ENCODE data around the gene RNF149.
"Not testable (repeated sequence)": the region's sequence is repeated elsewhere in the genome, so short reads cannot be mapped to it uniquely, and the experiment has no call there.

RNF149 gene, protein sequence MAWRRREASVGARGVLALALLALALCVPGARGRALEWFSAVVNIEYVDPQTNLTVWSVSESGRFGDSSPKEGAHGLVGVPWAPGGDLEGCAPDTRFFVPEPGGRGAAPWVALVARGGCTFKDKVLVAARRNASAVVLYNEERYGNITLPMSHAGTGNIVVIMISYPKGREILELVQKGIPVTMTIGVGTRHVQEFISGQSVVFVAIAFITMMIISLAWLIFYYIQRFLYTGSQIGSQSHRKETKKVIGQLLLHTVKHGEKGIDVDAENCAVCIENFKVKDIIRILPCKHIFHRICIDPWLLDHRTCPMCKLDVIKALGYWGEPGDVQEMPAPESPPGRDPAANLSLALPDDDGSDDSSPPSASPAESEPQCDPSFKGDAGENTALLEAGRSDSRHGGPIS

DNA sequence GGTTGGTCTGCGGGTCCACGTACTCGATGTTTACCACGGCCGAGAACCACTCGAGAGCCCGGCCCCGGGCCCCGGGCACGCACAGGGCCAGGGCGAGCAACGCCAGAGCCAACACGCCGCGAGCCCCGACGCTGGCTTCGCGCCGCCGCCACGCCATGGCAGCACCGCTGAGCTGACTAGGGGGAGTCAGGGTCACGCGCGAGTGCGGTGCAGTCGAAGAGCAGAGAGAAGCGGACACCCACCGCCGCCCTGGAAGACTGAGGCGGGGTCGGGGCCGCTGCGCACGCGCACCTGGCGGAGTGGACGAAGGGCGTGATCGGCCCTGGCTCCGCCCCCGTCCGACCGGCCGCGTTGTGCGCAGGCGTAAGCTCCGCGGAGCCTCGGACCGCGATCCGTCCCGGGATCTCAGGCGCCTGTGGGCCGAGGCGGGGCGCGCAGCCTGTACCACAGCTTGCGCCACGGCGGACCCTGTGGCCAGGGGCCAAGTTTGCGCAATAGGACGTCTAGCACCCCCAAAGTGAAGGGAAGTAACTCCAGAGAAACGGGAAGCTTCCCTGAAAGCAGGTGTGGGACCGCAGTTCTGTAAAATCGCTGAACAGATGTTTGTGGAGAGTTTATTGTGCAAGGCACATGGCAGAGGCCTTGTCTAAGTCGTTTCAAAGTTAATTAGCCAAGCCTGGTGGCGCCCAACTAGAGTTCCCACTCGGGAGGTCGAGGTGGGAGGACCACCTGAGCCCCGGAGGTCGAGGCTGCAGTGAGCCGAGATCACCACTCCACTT lies at the start of gene RNF149:
TSS of gene RNF149 (minus strand) at position 270 of the 779 bp plus-strand sequence. CDS start at position 157, 113 bp downstream.
- DNase-seq (ENCODE audit: low spot score) = peak; percentile 100

DNA sequence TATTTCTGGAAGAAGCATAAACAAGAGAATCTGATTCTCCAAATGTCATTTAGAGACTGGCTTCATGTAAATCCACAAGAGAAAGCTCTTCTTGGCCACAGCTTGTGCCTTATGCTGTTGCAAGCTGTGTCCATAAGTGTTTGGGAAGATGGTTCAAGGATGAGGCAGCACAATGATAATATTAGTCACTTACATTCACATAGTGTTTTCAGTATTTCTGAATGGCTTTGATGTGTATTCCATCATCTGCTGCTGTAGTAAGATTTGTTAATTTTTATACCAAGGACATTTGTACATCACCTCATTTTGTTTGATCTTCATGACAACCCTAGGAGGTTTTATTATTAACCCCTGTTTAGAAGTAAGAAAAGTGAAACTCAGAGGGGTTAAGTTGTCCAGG lies 48.9 kb upstream of the RNF149 start:
- peak; percentile 24 for DNase-seq (ENCODE audit: low spot score)

DNA sequence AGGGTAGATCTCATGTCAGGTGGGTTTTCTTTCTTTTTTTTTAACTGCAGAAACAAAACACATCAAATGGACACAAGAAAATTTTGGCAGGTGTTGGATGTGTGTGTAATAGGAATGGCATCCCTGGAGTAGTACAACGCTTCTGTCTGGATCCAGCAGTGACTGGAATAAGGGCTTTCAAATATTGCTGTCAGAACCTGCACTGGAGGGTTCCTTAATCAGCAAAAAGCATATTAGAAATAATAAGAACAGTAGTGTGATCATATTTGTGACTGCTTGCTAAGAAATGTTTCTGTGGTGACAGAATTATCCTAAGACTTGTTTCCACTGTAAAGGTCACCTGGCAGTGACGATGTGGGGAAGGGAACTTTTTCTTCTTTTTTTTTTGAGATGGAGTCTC lies 48.0 kb upstream of the RNF149 start:
- DNase-seq (ENCODE audit: low spot score) = no peak

DNA sequence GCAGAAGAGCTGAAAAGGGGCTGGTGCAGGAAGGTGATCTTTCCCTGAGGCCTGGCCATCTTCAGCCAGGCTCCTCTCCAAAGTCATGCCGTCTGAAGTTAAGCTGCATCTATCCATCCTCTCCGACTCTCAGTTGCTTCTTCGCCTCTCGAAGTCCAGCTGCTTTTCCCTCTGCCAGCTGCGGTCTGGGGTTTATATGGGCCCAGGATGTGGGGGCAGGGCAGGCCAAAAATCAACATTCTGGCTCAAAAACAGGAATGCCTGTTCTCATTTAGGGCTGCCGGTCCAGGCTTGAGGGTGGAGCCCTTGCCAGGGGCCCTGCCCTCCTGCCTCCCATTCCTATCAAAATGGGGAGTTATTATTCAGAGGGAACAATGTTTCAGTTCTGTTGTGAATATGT lies 47.6 kb upstream of the RNF149 start:
- DNase-seq (ENCODE audit: low spot score) = no peak

DNA sequence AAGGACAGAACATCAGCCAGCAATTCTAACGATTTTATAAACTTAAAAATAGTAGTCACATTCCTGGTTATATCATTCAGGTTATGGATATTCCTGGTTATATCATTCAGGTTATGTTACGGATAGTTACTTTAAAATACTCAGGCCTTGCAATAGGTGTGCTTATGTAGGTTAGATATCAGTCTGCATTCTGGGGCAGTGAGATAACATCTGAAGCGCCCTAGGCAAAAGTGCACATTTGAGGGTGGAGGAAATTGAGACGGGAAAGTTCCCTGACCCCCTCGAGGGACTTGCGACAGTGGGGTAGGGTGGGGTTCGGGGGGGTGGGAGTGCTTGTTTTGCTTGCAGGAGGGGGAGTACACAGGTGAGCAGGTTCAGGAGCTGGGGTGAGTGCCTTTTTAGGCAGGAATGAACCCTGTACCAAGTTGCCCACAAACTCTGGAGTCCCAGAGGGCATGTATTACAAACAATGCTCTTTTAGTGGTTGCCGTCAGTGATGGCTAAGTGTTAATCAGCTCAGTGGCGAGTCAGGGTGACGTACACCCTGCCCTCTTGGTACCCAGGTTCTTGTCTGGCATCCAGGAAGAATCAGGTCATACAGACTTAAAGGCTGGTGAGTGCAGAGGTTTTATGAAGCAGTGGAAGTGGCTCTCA lies 47.0 kb upstream of the RNF149 start:
- no peak for DNase-seq (ENCODE audit: low spot score)

DNA sequence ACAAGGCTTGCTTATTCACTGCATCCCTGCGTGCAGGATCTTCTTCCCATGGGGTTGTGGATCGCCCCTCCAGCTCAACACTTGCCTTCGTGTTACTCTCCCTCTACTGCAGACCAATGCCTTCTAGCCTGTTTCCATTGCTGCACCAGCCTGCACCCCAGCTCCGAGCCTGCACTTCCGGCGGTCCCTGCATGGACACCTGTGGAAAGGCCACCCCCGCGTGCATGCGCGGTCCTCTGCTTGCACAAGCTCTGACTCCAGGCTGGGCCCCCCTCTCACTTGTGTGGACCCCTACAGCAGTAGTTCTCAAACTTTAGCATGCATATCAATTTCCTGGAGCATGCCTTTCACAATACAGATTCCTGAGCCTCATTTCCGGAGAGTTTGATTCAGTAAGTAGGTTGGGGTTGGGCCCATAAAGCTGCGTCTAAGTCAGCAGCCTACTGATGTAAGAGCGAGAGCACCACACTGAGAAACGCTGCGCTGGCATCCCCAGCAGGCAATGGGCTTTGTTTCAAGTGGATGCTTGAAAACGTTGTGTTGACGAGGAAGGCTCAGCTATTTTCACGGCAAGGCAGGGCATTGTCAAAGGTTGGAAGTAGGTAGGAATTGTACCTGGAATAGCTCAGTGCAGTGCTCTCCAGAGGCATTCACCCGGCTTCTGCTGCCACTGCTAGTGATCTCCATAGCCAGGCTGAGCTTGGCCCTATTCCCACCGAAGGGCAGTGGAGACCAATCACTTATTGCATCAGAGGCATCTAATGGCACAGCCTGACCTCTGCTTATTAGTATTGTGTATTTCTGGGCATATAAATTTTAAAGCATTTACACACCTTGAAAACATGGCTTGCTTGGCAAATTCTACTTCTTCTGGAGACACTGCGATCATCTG lies 46.2 kb upstream of the RNF149 start:
- DNase-seq (ENCODE audit: low spot score) = no peak

DNA sequence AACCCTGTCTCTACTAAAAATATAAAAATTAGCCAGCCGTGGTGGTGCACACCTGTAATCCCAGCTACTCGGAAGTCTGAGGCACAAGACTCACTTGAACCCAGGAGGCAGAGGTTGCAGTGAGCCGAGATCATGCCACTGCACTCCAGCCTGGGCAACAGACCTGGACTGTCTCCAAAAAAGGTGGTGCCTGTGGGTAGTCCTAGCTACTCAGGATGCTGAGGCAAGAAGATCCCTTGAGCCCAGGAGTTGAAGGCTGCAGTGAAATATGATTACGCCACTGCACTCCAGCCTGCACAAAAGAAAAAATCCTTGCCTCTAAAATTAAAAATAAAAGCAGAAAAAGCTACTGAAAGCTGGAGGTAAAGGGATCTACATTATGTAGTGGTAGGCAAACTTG lies 44.1 kb upstream of the RNF149 start:
- not testable (repeated sequence) for DNase-seq (ENCODE audit: low spot score)

DNA sequence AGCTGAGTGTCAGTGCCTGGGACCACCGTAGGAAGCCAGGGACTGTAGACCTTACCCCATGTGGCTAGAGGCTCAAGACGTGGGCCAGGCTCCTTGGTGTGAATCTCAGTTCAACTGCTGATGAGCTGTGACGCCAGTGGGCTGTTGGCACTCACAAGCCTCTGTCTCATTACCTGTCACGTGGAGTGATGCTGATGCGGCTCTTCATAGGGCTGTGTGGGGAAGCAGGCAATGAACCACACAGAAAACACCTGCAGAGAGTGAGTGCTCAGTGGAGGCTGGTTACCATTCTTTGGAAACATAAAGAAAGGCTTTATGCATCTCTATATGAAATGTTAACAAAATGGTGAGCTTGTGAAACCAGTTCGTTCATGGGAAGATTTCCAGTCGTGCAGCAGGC lies 42.7 kb upstream of the RNF149 start:
- no peak for DNase-seq (ENCODE audit: low spot score)

DNA sequence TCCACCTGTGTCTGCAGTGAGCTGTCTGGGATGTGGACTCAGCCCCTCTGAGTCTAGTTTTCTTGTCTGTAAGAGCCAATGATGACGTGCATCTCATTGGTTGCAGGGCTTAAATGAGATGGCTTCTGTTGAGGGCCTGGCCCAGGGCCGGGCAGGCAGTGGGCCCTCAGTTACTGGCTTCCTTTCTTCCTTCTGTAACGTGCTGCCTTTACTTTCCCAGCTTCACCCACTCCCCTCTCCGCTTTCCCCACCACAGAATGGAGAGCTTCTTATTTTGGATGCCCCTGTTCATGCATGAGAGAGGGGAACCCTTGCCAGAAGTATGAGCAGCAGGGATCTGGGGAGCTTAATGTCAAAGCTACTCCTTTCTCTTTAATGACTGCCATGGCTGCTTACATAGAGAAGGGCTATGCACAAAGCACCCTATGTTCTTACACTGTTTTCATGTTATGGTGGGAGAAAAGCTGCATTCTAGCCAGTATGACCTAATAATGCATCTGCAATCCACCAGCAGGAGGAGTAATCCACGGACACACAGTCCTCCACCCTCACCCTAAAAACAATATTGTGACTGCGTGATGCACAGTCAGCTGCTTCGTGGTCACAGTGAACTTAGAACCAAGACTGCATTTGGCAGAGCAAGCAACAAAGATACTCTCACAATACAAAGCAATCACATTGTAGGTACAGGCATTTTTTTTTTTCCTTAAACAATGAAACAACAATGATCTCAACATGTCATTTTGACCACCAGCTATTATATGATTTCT lies 41.6 kb upstream of the RNF149 start:
- peak; percentile 50 for DNase-seq (ENCODE audit: low spot score)

DNA sequence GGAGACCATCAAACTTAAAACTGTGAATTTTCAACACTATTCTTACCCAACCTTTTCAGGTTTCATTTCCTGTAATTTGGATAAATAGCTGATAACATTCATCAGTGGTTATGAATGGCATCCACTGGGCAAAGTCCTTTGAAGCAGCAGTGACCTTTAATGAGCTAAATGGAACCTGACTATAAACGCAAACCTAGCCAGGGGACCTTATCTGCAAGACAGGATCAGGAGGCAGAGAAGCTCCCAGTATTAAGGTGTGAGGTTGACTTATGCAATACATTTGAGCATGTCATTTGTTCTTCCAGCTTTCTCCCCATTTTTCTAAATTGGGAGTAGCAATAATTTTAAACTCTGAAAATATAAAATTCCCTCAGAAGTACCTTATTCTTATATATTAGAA lies 40.4 kb upstream of the RNF149 start:
- no peak for DNase-seq (ENCODE audit: low spot score)

DNA sequence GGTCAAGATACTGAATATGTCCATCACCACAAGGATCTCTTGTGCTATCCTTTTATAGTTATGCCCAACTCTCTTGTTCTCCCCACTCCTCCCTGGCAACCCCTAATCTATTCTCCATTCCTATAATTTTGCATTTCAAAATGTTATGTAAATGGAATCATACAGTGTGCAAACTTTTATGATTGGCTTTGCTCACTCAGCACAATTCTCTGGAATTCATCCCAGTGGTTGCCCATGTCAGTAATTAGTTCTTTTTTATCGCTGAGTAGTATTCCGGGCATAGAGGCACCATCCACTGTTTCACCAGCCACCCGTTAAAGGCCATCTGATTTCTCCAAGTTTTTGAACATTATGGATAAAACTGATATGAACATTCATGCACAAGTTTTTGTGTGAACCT lies 38.4 kb upstream of the RNF149 start:
- DNase-seq (ENCODE audit: low spot score) = no peak

DNA sequence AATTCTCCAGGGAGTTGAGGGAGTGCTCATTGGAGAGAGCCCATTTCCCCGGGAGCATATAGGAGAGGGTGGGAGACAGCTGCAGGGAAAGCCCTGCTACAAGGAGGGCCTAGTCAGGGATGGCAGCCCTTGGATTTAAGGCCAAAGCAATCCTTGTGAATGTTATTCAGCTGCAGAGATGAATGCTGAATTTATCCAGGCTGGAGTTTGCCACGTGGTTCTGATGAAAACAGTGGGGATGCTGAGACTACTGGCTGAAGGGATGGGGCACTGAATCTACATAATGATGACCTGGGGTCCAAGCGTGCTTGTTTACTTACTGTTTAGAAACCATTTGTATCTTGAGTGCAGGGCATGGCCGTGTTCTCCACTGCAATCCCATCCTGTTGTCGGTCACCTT lies 35.6 kb upstream of the RNF149 start:
- DNase-seq (ENCODE audit: low spot score) = no peak

DNA sequence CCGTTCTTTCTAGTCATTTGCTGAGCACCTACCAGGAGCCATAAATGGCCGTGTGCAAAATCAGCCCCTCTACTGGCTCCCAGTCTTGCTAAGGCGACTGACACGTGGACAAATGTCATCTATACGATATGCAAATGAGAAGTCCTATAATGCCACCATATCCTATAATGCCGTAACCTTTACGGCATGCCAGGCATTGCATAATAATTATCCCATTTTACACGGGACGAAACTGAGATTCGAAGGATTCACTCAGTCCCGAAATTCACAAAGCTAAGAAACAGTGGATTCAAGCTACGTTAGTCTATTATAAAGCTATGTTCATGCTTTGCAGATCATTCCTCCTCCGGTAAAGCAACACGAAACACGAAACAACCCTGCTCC lies 34.1 kb upstream of the RNF149 start:
- DNase-seq (ENCODE audit: low spot score) = no peak

DNA sequence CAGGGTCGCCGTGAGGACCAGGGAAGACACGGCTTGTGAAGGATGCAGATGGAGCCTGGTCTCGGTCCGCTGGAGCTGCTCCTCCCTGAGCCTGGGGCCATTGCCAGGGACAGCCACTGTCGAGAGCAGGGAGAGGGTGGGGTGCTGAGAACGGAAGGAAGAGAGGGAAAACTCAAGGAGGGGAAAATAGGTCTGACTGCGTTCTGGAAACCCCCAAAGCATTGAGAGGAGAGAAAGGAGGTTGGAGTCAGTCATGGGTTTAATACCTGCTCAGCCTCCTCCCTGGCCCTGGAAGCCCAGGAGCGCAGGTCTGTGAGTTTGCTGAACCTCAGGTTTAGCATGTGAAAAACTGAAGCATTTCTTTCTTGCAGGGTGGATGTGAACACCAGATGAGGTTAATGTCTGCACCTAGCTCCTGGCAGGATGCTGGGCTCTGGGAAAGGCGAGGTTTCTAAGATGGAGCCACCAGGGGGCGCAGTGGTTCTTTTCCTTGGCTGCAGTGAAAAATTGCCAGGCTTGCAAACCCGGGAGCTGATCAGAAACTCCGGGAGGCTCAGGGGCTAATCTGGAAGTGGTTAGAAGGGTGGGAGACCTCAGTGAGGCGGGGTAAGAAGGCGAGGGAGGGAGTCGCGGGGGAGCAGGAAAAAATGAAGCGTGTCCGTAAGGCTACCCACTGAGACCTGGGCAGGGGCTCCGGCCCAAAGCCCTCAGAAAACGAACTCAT lies 33.6 kb upstream of the RNF149 start:
- peak; percentile 86 for DNase-seq (ENCODE audit: low spot score)

DNA sequence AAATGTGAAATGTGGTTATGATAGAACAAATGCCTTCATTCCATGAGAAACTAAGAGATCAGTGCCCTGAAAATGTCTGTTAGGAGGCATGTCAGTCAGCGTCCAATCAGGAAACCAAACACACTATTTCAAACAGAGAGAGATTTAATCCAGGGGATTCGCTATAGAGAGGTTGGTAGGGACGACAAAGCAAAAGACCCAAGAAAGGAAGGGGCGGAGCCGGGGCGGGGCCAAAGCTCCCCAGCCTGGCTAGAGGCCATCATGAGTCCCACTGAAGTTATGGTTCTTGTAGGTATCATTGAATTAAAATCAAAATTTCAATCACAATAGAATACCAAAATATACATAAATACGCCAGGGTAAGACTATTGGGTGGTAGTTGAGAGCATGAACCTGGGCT lies 32.9 kb upstream of the RNF149 start:
- no peak for DNase-seq (ENCODE audit: low spot score)

DNA sequence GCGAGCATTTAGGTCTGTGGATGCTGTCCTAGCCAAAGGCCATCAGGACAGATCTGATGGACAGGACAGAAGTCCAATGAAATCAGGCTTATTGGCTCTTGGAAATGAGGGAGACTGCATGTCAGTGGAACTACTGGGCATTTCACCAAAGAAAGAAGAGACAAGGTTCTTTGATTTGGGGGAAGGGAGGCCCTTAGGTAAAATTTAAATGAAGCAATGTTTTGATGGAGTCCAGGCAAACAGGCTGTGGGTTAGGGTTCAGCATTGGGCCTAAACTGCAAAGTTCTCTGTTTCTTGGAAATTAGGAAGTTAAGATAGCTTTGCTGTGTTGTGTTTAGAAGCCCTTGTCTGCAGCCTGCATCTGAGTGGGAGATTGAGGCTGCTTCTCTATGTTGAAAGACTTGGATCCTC lies 31.6 kb upstream of the RNF149 start:
- no peak for DNase-seq (ENCODE audit: low spot score)

DNA sequence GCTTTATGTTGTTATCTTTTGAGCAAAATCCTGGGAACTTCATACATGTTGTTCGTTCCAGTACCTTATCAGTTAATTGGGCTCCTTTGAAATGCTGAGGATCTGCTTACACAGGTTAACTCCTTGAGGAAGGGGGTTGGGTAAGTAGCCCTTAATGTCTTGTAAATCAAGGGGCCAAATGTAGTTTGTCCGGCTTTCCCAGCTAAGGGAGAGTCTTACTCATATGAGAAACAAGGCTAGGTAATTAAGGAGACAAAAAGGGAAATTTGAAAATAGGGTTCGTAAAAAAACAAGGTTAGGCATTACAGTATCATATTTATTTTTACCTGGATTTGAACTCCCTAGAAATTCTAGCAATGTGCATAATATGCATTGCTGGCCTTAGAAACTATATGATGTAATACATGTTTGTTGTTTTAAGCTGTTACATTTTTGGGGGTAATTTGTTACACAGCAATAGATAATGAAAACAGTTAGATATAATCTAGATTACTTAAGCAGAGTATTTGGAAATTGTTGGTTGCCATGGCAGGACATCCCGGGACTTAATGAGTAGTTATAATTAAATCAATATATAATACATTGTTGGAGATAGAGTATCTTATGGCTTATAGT lies 30.9 kb upstream of the RNF149 start:
- DNase-seq (ENCODE audit: low spot score) = no peak

DNA sequence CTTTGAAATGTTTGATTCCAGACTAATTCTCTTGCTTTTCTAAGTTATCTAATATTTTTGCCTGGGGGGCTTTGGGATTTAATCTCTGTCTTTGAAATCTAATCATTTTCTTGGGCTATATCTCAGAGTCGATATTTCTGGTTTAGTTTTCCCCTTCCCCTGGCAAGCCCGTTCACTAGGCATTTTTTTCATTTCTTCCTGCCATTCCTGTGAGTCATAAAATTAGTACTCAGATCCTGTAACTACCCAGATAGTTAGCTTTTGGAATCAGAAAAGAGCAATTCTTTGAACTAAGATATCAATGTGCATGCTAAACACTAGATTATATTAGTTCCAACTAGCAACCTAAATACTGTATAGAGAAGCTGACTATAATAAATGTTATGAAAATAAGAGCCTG lies 29.4 kb upstream of the RNF149 start:
- peak; percentile 49 for DNase-seq (ENCODE audit: low spot score)

DNA sequence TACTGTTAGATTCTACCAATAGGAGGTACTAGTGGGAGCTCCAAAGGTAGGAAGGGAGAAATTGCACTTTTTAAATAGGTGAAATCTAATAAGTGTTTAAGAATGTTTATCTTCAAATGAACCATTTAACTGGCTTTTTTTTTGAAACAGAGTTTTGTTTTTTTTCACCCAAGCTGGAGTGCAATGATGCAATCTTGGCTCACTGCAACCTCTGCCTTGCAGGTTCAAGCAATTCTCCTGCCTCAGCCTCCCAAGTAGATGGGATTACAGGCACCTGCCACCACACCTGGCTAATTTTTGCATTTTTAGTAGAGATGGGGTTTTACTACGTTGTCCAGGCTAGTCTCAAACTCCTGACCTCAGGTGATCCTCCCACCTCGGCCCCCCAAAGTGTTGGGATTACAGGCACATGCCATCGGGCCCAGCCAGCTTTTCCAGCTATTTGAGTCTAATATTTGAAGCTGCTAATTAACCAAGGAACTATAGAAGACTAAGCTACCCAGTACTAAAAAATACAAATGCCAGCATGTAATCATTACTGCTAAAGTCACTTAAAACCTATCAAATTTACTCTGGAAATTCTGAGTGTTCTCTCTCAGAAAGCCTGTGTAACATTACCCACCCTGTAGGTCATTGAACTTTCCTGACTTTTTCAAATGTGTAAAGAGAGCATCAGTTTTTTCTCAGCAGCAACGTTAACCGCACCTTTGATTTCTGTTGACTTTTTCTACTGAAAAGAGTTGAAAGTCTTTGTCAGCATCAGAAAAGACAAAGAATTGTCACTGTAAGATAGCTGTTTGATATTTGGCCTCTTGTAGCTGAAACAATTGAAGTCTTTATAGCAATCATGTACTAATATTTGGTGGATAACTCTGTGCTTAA lies 24.6 kb upstream of the RNF149 start:
- DNase-seq (ENCODE audit: low spot score) = no peak

Measured in AG08395 (cell line).